ENCODE data around the gene NCKAP5. TPM values are rescaled to one million over a fixed set of nuclear protein-coding genes. Genes with fewer than 3 reads are reported as not detected.

NCKAP5 gene
- total and polyA plus RNA-seq, 9 of the 15 experiments (the other 6 are each of a cell fraction or from before 2014, with no cell fraction given): not detected

- peak; percentile 13 to 54 (median 32); a peak in 3 of 6 replicates for TF ChIP-seq CTCF (IDR thresholded peaks at IDR 0.05 in 2 of 3, conservative IDR thresholded peaks at IDR 0.05 in 1 of 3; ENCODE audit: insufficient read depth in 2 of 3, low read depth in 1 of 3, low read length in 3 of 3)
- TF ChIP-seq HDAC3 (IDR thresholded peaks at IDR 0.05; ENCODE audit: borderline replicate concordance, partially characterized antibody): no peak
- TF ChIP-seq NFIC (IDR thresholded peaks at IDR 0.05): peak; percentile 34; the same call in 1 of the 2 replicates
These were observed 7.0 kb downstream of the NCKAP5 start (continued) for GRCh38 chr2:133561045-133561852.

- no peak overlapping the region for H2AFZ ChIP-seq (ENCODE audit: low read depth, low read length)
- WGBS (ENCODE audit: insufficient coverage, low coverage, missing lambda C conversion rate): 0% methylated on average over 3 of the region's 3 CpGs
- H3K9me1 ChIP-seq (ENCODE audit: control insufficient read depth, insufficient read depth, low read length): no peaks in the 10 kb centered on the region
- ATAC-seq (no peak), FAIRE-seq (no peak), DNase-seq (ENCODE audit: extremely low read depth in 1 of 4, low spot score in 3 of 4) (no peak)
- H3K9ac ChIP-seq (ENCODE audit: insufficient read depth in 1 of 2, low read depth in 2 of 2, low read length in 2 of 2): no peak overlapping the region
- CTCF ChIA-PET (ENCODE audit: low intra/inter-chr PET ratio): no interaction called here
- H3K9me3 ChIP-seq (replicated peaks; ENCODE audit: control insufficient read depth, insufficient read depth, low read depth, low read length): no peaks in the 10 kb centered on the region
- H4K20me1 ChIP-seq (replicated peaks; ENCODE audit: control insufficient read depth, insufficient read depth, low read length): no peaks in the 10 kb centered on the region
- H3K79me2 ChIP-seq (ENCODE audit: control insufficient read depth, insufficient read depth, low read length): no peaks in the 10 kb centered on the region
- H3K36me3 ChIP-seq (ENCODE audit: control insufficient read depth, insufficient read depth, low read length): no peaks in the 10 kb centered on the region
- in situ Hi-C loops (cut with MboI): no loop called here
- BruUV-seq (replicated peaks): no TSS peak
- no peak overlapping the region for H3K4me2 ChIP-seq (ENCODE audit: insufficient read depth, low read length)
- H3K4me3 ChIP-seq: no peak overlapping the region
- no peak overlapping the region for H3K27ac ChIP-seq (ENCODE audit: extremely low read depth, low read depth, low read length)
- POLR2A ChIA-PET: no interaction called here
- H3K27me3 ChIP-seq (ENCODE audit: control insufficient read depth in 2 of 2, insufficient read depth in 2 of 2, low read length in 2 of 2): no peaks in the 10 kb centered on the region
- intact Hi-C loops (cut with micrococcal nuclease): no loop called here
- no peaks in the 10 kb centered on the region for H3K4me1 ChIP-seq (replicated peaks in 1 of 2; ENCODE audit: control insufficient read depth in 2 of 2, insufficient read depth in 2 of 2, low read length in 2 of 2)
- no peak for TF ChIP-seq CC2D1A (IDR thresholded peaks at IDR 0.05)
- TF ChIP-seq ZC3H4 (CRISPR knock-in tag; IDR thresholded peaks at IDR 0.05; ENCODE audit: borderline replicate concordance): no peak
- TF ChIP-seq EP400 (IDR thresholded peaks at IDR 0.05): no peak
- no peak for TF ChIP-seq ZNF695 (CRISPR knock-in tag; IDR thresholded peaks at IDR 0.05)
- TF ChIP-seq ILF3 (IDR thresholded peaks at IDR 0.05; ENCODE audit: borderline replicate concordance): no peak
- TF ChIP-seq ZNF449 (CRISPR knock-in tag; IDR thresholded peaks at IDR 0.05): no peak
- no peak for TF ChIP-seq MNT (conservative IDR thresholded peaks at IDR 0.05)
- no peak for TF ChIP-seq FOXP4 (CRISPR knock-in tag; IDR thresholded peaks at IDR 0.05; ENCODE audit: borderline replicate concordance)
- no peak for TF ChIP-seq NCOA6 (IDR thresholded peaks at IDR 0.05)
- no peak for TF ChIP-seq HLTF (IDR thresholded peaks at IDR 0.05)
- no peak for TF ChIP-seq BCOR (IDR thresholded peaks at IDR 0.05)
These were observed 10.6 kb downstream of the NCKAP5 start for GRCh38 chr2:133557614-133558013.

Data from K562 (cell line).